GM10847 (cell line): ENCODE data around the gene SMAD9.

Source experiments
- POLR2A ChIP-seq: IDR thresholded peaks from 2 replicates; pipeline ENCODE4 v1.6.1; 2011; ENCODE audit not compliant: insufficient read length; ENCODE audit errors: extremely low read depth

Gene SMAD9

DNA sequence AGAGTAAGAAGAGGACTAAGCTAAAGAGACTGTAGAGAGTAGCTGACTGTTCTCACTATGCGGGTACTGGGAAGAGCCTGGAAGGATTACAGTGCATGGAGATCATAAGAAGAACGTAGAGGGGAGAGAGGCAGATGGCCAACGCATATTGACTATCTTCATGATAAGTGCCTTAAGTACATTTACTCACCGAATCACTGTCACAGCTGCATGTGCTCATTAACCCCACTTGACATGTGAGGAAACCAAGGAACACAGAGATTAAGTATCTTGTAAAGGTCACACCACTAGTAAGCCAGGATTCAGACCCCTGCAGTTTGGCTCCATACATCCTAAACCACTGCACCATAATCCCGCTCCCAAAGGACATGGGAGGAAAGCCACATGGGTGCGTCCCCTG lies 34.1 kb downstream of the SMAD9 start:
- no peak for TF ChIP-seq POLR2A

DNA sequence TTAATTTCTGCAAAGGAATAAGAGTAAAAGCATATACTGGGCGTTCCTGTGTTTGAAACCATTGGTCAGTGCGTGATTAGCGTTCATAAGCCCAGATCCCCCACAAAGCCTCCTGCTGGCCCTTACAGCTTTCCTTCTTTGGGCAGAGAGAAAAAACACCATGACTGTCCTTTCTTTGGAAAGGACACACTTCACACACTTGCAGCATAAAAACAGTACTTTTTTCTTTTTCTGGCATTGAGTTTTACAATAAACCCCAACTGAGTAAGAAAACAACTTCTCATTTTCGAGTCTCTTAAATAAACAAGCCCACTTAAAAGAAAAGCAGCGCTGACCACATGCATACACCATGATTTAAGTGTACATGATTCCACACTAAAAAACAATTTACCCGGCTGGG lies 35.8 kb downstream of the SMAD9 start:
- no peak for TF ChIP-seq POLR2A

DNA sequence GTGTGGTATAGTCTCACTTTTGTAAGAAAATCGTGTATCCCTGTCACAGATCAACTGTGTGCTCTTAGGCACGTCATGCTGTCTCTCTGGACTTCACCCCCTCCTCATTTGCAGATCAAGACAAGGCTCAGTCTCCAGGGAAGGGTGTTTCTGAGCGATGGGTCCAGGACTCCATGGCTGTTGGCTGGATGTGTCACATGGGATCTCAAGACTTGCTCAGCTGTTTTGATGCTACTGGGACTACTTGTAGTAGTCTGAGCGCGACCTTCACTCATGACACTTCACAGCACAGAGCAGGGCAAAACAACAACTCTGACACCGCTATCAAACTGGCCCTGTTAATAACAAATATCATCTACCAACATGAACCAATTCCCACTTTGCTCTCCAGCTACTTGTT lies 36.2 kb downstream of the SMAD9 start:
- no peak for TF ChIP-seq POLR2A

DNA sequence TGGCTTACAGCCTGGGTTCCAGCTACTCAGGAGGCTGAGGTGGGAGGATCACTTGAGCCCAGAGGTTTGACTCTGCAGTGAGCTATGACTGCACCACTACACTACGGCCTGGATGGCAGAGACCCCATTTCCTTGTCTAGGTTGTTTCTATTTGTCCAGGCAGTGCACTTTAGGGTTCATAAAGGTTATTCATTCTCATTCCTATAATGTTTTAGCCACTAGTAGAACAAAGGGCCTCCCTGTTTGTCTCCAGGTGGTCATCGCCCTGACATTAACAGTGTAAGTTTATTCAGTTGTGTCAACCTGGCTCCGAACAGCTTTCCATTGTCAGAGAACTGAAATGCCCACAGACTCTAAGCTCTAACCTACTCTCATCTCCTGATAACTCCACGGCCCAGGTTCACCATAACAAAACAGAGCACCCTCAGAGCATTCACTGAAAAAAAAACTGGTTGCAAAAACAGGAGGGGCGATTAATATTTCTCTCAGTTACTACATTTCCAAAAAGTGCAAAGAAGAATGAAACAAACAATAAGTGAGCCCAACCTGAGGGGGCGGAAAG lies 37.1 kb downstream of the SMAD9 start:
- no peak for TF ChIP-seq POLR2A

DNA sequence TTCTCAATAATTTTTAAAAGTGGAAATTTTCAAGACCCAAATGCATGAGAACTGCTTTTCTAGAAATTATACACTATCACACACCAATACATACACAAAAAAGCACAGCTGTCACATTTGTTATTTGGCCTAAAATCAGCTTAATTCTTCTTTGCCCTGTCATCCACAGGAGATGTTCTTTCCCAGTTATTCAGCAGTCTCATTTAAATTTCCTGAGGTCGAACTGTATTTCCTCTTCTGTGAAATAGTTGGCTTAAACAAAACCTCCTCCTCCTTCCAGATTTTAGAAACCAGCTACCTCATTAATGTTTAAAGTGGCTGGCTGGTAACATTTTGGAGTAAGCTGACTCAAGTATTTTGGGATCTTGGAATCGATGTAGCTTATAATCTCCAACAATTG lies 39.1 kb downstream of the SMAD9 start:
- no peak for TF ChIP-seq POLR2A

DNA sequence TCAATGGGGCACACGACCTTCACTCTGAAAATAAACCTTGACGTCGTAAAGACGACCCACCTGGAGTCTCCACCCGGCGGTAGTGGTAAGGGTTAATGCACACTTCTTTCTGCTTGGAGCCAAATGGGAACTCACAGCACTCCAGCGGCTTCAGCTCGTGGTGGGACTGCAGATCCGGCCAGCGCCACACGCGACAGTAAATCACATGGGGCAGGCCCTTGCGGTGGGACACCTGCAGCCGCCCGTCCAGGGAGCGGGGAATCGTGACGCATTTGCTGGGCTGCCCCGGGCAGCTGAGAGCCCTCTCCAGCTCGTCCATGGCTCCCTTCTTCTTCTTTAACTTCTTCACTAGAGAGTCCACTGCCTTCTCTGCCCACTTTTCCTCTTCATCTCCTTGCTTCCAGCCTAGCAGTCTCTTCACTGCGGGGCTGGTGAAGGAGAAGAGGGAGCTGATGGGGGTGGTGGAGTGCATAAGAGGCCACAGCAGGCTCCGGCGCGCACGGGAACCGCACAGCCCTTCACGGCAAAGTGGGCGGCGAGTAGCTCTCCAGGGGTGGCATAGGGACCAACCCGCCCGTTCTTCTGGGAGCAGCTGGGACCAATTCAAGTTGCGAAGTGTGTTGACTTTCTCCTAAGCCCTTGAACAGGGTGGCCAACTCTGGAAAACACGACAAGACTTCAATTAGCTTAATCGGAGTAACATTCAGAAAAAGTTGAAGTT lies 40.7 kb downstream of the SMAD9 start:
- no peak for TF ChIP-seq POLR2A

DNA sequence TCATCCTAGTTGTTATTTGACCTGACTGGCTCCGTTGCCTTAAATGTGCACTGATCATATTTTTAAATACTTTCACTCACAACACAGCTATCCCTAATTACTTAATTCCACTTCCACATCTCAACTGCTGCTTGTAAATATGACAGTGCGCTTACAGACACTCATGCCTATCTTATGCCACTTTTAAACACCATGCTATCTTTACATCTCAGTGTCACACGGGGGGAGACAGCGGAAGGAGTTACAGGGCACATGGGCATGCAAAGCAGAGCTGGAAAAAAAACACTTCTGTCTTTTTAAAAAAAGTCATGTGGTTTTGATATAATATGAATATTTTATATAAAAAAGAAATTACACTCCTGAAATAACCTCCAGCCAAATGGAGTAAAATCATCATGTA lies 44.1 kb downstream of the SMAD9 start:
- TF ChIP-seq POLR2A = no peak

DNA sequence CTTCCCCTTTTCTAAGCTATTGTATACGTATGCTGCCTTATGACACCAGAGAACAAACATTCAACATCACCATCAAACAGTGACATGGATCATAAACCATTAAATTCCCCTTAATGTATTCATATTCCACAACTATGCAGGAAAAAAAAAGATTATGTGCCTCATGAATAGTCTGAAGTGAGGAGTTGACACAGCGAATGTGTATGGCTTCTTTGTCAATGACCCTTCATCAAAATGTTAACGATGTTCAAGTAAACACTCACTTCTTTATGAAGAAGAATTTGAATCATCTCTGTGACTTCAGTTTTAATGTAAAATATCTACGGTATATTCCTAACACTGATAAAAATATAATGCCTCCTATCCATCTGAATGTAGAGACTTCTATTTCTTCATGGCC lies 44.6 kb downstream of the SMAD9 start:
- no peak for TF ChIP-seq POLR2A

DNA sequence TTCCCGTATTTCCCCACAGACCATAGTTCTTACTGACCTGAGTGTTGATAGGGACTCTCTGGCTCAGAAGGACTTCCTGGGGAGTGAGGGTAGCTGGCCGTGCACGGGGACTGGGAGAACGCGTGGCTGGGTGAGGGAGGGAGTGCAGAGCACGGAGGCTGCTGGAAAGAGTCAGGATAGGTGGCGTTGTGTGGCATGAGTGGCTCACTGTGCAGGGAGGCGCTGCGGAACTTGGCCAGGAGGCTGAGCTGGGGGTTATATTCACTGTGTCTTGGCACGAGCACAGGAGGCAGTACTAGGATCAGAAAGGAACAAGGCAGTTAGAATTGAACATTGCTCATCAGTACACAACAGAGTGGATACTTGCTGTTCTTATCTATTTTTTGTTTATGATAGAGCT lies 47.4 kb downstream of the SMAD9 start:
- no peak for TF ChIP-seq POLR2A

DNA sequence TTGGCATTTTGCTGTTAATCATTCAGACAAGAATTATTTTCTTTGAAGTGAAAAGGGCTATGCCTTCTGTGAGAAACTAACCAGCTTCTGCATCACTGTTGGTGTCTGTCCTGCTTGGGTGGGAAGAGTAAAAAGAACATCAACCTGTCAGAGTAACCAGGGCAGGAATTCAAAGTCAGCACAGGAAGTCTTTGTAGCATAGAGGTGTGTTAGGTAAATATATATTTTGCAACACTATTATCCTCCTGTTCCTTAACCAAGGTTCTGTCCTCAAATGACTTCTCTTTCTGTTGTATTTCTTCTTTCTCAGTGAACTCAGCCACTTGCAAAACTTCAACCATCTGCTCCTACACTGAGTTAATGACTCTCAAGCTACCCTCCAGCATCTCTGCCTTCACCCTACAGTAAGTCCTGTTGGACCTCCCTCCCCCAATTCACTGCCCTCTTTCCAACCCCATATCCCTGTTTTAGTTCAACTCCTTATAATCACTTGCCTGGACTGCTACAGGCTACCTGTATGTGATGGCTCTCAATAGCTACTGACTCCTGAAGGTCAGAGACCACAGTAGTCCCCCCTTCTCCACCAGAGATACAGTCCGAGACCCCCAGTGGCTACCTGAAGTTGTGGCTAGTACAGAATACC lies 49.9 kb downstream of the SMAD9 start:
- TF ChIP-seq POLR2A = no peak

DNA sequence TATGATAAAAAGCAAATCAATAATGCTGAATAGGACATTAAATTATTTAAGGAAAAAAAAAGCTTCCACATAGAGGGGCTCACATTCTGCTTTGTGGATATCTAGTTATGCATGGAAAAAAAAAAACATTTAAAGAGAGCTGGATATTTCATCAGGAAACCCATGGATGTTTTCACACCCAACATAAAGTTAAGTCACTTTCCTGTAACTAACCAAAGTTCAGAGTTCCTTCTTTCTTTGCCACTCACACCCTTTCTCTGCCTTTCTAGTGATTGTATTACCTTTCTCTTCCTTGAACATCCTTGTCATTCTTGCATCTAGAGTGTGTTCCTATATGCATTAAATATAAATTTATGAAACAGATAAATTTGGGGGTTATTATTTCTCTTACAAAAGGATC lies 53.8 kb downstream of the SMAD9 start:
- TF ChIP-seq POLR2A = no peak

DNA sequence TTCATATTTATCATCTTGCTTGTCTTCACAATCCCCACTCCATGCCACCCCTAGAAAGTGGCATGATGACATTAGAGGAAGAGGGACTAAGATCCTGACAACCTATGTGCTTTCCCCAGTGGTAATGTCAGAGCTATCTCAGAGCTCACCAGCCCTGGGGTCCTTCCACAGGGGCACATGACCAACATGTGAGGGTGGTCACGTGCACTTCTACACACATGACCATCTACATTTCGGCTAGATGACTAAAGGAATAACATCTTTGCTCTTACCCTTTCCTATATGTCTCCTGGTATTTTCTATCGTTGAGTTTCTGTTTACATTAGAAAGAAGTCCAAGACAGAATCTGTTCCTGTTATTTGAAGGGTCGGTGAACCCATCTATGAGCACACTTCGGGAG lies 54.8 kb downstream of the SMAD9 start:
- TF ChIP-seq POLR2A = no peak

DNA sequence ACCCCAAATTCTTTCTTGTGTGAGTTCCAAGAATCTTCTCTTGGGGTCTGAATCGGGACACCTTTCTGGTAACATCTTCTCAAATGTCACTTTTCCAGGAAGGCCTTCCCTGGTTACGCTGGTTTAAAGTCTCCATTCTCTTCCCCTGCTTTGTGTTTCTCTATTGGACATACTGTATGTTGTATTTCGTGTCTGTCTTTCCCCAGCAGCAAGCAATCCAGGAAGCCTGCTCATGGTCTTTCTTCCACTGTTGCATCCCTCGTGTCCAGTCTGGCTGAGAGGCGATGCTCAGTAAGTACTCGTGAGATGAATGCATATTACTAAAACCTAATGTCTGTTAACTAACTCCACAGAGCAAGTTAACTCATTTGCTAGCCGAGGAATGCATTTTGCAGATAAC lies 57.3 kb downstream of the SMAD9 start:
- TF ChIP-seq POLR2A = no peak

DNA sequence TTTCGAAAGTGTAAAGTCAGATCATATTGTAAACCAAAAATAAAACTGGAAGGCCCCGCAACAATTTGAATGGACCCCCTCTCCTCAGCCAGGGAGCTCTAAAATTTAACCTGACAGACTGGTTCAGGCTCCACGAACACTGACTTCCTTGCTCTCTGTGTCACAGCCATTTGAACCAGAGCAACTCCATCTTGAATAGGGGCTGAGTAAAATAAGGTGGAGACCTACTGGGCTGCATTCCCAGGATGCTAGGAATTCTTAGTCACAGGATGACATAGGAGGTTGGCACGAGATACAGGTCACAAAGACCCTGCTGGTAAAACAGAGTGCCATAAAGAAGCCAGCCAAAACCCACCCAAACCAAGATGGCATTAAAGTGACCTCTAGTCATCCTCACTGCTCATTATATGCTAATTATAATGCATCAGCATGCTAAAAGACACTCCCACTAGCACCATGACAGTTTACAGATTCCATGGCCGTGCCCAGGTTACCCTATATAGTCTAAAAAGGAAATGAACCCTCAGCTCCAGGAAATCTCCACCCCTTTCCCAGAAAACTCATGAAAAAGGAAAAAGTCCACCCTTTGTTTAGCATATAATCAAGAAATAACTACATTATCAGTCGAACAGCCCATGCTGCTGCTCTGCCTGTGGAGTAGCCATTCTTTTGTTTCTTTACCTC lies 57.9 kb downstream of the SMAD9 start:
- TF ChIP-seq POLR2A = no peak

DNA sequence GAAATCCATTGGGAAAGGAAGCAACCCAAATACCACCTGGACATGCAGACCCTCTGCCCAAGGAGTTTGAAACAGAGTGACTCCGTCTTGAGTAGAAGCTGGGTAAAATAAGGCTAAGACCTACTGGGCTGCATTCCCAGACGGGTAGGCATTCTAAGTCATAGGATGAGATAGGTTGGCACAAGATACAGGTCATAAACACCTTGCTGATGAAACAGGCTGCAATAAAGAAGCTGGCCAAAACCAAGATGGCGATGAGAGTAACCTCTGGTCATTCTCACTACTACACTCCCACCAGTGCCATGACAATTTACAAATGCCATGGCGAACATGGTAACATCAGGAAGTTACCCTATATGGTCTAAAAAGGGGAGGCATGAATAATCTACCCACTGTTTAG lies 60.8 kb downstream of the SMAD9 start:
- TF ChIP-seq POLR2A = no peak

DNA sequence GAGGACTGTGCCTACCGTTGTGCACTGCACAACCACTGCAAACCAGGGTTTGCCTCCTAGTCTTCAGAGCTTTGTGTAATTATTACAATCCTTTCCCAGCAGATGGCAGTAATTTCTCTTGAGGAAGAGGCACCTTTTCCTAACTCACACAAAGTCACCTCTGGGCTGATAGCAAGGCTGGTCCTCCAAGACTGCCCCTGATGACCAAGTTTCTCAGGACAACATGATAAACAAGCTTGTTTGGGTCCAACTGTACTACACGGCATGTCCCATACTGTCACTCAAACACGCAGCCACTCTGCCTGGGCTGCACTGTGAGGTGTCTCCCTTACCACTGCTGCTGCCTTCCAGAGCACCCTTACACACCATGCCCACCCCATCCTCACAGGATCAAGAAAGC lies 61.7 kb downstream of the SMAD9 start:
- TF ChIP-seq POLR2A = no peak
